Stimulated activated CD4-positive, alpha-beta T cell treated with anti-CD3 and anti-CD28 coated beads, Interleukin-4, amount 100 ng/mL, for 48 hours (primary cell): ENCODE measurements around the gene MTUS2.
"Not testable (repeated sequence)": the region's sequence is repeated elsewhere in the genome, so short reads cannot be mapped to it uniquely, and the experiment has no call there.

Experiments
- DNase-seq, 2 donors: peaks; one replicate each; pipeline ENCODE4 v3.0.0-alpha.2; 2020; ENCODE audit warnings: low read depth in 2 of 2

The MTUS2 gene

GRCh38 chr13:29318741-29319140 lies 498.6 kb downstream of the MTUS2 start:
- DNase-seq: no peak

GRCh38 chr13:29319451-29319850 lies 499.3 kb downstream of the MTUS2 start:
- no peak for DNase-seq

GRCh38 chr13:29323954-29324353 lies 503.8 kb downstream of the MTUS2 start:
- no peak for DNase-seq

GRCh38 chr13:29324601-29325000 lies 504.5 kb downstream of the MTUS2 start:
- DNase-seq: no peak

GRCh38 chr13:29328501-29328900 lies 508.4 kb downstream of the MTUS2 start:
- DNase-seq: no peak

GRCh38 chr13:29336356-29336755 lies 516.2 kb downstream of the MTUS2 start:
- no peak for DNase-seq

- no peak for DNase-seq
These were observed 519.5 kb downstream of the MTUS2 start for GRCh38 chr13:29339386-29340272.

- DNase-seq: not testable (repeated sequence)
These were observed 525.9 kb downstream of the MTUS2 start for GRCh38 chr13:29345860-29346582.

- DNase-seq: no peak
These were observed 534.9 kb downstream of the MTUS2 start for GRCh38 chr13:29355029-29355428.

GRCh38 chr13:29359181-29359580 lies 539.0 kb downstream of the MTUS2 start:
- no peak for DNase-seq

GRCh38 chr13:29361716-29362115 lies 541.6 kb downstream of the MTUS2 start:
- DNase-seq: no peak

- DNase-seq: peak in 1 of 2 donors; percentile 10
These were observed 542.9 kb downstream of the MTUS2 start for GRCh38 chr13:29362849-29363604.

GRCh38 chr13:29369060-29369743 lies 549.1 kb downstream of the MTUS2 start:
- DNase-seq: no peak

- no peak for DNase-seq
These were observed 559.1 kb downstream of the MTUS2 start for GRCh38 chr13:29379281-29379680.

- DNase-seq: no peak
These were observed 559.7 kb downstream of the MTUS2 start for GRCh38 chr13:29379865-29380264.

GRCh38 chr13:29382021-29382420 lies 561.9 kb downstream of the MTUS2 start:
- no peak for DNase-seq

- DNase-seq: no peak
These were observed 563.3 kb downstream of the MTUS2 start for GRCh38 chr13:29383476-29383875.

- no peak for DNase-seq
These were observed 564.3 kb downstream of the MTUS2 start for GRCh38 chr13:29384466-29384865.

- DNase-seq: no peak
These were observed 564.7 kb downstream of the MTUS2 start for GRCh38 chr13:29384871-29385270.

- DNase-seq: no peak
These were observed 566.1 kb downstream of the MTUS2 start for GRCh38 chr13:29386246-29386645.

- not testable (repeated sequence) for DNase-seq
These were observed 570.5 kb downstream of the MTUS2 start for GRCh38 chr13:29390598-29390997.

GRCh38 chr13:29396446-29396845 lies 576.3 kb downstream of the MTUS2 start:
- no peak for DNase-seq
